ENCODE data around the gene AJAP1.

The AJAP1 gene

GRCh38 chr1:4743978-4744750 is 89.8 kb downstream of the AJAP1 start:
- ChIA-PET POLR2A (no interaction called here), CTCF (no interaction called here)
- no peak for DNase-seq (ENCODE audit: extremely low spot score)
- no peak for TF ChIP-seq CTCF (IDR thresholded peaks at IDR 0.05; ENCODE audit: control extremely low read depth, extremely low read depth, low read depth, missing control alignments)

- DNase-seq (ENCODE audit: extremely low spot score), result no peak
- CTCF ChIA-PET, result no interaction called here
- POLR2A ChIA-PET, result no interaction called here
- TF ChIP-seq CTCF (IDR thresholded peaks at IDR 0.05; ENCODE audit: control extremely low read depth, extremely low read depth, low read depth, missing control alignments), result no peak
Observed at GRCh38 chr1:4745560-4745959, 91.2 kb downstream of the AJAP1 start.

- TF ChIP-seq CTCF (IDR thresholded peaks at IDR 0.05; ENCODE audit: control extremely low read depth, extremely low read depth, low read depth, missing control alignments), result no peak
- no peak for DNase-seq (ENCODE audit: extremely low spot score)
- ChIA-PET POLR2A (no interaction called here), CTCF (no interaction called here)
Observed at GRCh38 chr1:4749406-4749805, 95.0 kb downstream of the AJAP1 start.

GRCh38 chr1:4750177-4750576 is 95.8 kb downstream of the AJAP1 start:
- no peak for TF ChIP-seq CTCF (IDR thresholded peaks at IDR 0.05; ENCODE audit: control extremely low read depth, extremely low read depth, low read depth, missing control alignments)
- ChIA-PET POLR2A (no interaction called here), CTCF (no interaction called here)
- DNase-seq (ENCODE audit: extremely low spot score), result no peak

GRCh38 chr1:4752059-4752458 is 97.7 kb downstream of the AJAP1 start:
- ChIA-PET CTCF (no interaction called here), POLR2A (no interaction called here)
- no peak for DNase-seq (ENCODE audit: extremely low spot score)
- TF ChIP-seq CTCF (IDR thresholded peaks at IDR 0.05; ENCODE audit: control extremely low read depth, extremely low read depth, low read depth, missing control alignments), result no peak

GRCh38 chr1:4754816-4755215 is 100.4 kb downstream of the AJAP1 start:
- no peak for DNase-seq (ENCODE audit: extremely low spot score)
- no peak for TF ChIP-seq CTCF (IDR thresholded peaks at IDR 0.05; ENCODE audit: control extremely low read depth, extremely low read depth, low read depth, missing control alignments)
- CTCF ChIA-PET, result no interaction called here
- POLR2A ChIA-PET, result no interaction called here

Data from GM10248 (cell line).